Mammary epithelial cell (primary cell): ENCODE measurements around the gene ZNF497.

Experiments used
- CTCF ChIP-seq, 2 donors: IDR thresholded peaks in 1 of 2; conservative IDR thresholded peaks in 1 of 2; 2 replicates each; pipeline ENCODE4 v1.5.1; 2011 to 2012; ENCODE audit warnings: inconsistent platforms in 2 of 2, low read length in 2 of 2, mild to moderate bottlenecking in 2 of 2, control low read depth in 1 of 2, low read depth in 1 of 2; ENCODE audit not compliant: insufficient read depth in 1 of 2; ENCODE audit errors: extremely low read depth in 1 of 2
- EZH2 ChIP-seq: IDR thresholded peaks from 2 replicates; pipeline ENCODE4 v1.6.1; 2012; ENCODE audit warnings: low read length, inconsistent platforms, borderline replicate concordance

GRCh38 chr19:58334691-58335249 lies 27.8 kb downstream of the ZNF497 start:
- TF ChIP-seq CTCF (conservative IDR thresholded peaks at IDR 0.05 in 1 of 2, IDR thresholded peaks at IDR 0.05 in 1 of 2; ENCODE audit: extremely low read depth in 1 of 2, insufficient read depth in 1 of 2, low read depth in 1 of 2, low read length in 2 of 2) (no peak), EZH2 (no peak)
